NCI-H82 (cell line): Measurements from ENCODE around the gene LTV1.

ENCODE experiments used
- DNase-seq: peaks from one replicate; lab custom pipeline; 2025; lab: John Stamatoyannopoulos, UW

The LTV1 gene

DNA sequence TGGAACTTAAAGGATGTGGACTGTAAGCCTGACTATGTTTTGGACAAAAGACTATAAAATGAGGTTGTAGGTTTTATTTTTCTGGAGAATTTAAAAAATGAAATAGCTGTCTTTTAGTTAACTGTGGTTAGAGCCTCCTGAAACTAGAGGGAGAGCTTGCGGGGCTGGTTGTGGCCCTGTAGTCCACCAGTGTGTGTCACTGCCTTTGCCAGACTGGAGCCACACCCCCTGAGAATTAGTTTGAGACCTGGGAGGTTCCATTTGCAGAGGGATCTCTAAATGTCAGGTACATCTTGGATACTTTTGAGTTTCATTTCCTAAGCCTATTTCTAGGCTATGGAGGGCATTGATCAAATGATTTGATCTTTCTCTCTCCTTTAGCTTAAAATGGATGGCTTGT, 42.0 kb downstream of the LTV1 start:
- DNase-seq = no peak

GRCh38 chr6:143894655-143895054, 51.5 kb downstream of the LTV1 start:
- no peak for DNase-seq

DNA sequence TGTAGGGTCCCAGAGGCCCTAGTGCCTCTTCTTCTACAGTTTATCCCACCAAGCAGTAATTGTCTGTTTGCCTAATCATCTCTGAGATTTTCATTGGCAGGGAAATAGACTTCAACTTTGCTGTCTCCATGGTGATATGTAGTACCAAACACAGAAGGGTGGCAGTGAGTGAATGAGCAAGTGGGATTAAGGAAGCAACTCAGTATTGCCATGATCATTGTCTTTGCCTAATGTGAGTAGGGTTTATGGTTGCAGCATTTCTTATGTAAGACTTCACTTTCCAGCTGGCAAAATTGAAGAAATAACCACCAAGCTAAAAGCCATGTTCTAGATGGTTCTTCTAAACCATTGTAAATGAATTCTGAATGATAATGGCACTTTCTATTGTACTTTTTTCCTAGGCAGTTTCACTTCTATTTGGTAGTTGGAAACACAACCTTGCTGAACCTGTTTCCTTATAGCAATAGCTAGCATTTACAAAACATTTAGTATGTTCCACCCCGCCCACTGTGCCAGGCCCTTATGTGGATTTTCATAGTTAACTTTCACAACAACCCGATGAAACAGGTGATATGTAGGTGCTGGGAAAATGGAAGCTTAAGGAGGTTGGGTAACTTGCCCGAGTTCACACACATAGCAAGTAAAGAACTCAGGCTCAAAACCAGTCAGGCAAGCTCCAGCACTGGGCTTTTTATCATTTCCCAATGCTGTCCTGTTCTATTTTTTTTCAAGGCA, 53.2 kb downstream of the LTV1 start:
- no peak for DNase-seq

GRCh38 chr6:143900358-143900757, 57.2 kb downstream of the LTV1 start:
- no peak for DNase-seq

GRCh38 chr6:143901885-143902750, 59.0 kb downstream of the LTV1 start:
- DNase-seq = no peak

- no peak for DNase-seq
Measured at GRCh38 chr6:143902827-143903226, 59.7 kb downstream of the LTV1 start.

DNA sequence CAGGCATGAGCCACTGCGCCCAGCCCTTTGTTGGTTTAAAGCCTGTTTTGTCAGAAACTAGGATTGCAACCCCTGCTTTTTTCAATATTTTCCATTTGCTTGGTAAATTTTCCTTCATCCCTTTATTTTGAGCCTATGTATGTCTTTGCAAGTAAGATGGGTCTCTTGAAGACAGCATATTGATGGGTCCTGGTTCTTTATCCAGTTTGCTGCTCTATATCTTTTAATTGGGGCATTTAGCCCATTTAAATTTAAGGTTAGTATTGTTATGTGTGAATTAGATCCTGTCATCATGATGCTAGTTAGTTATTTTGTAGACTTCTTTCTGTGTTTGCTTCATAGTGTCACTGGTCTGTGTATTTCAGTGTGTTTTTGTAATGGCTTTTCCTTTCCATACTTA, 67.9 kb downstream of the LTV1 start:
- no peak for DNase-seq

DNA sequence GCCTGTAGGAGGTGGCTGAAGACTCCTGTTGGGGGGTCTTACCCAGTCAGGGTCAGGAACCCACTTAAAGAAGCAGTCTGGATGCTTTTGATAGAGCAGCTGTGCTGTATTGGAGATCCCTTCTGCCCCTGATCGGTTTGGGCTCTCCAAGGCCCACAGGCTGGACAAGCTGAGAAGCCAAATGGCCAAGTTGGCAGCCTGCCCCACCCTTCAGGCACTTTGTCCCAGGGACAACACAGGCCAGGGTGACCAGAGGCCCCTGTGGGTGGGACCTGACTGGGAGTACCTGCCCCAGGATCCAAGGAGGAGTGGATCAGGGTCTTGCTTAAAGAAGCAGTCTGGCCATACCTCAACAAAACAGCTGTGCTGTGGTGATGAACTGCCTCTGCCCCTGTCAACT, 69.5 kb downstream of the LTV1 start:
- no peak for DNase-seq
